T-helper 2 cell (primary cell): Measurements from ENCODE around the gene PDXP.
A peak's percentile ranks its signal among the peaks of the same experiment; 100 is the strongest.

Experiments
- DNase-seq, 5 experiments: peaks; one replicate each; pipeline versions ENCODE4 v3.0.0 to v3.0.0-alpha.2; 2012 to 2022

Gene PDXP

DNA sequence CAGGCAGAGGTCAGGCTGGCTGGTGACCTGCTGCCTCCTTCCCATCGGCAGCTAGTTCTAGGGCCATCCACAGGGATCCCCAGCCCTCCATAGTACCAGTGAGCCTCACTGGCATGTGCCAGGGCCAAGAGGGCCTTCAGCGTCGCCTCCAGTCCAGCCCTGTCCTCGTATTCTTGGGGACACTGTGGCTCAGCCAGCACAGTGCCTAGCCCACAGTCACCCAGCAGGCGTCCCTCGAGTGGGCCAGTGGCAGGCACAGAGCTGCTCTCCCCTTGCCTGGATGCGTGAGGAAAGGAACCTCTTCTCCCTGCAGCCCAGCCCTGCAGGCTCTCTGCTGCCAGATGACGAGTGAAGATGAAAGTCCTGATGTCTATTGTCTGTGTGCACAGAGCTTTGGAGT lies 29.7 kb upstream of the PDXP start:
- no peak for DNase-seq

GRCh38 chr22:37629928-37630327 lies 28.6 kb upstream of the PDXP start:
- no peak for DNase-seq

DNA sequence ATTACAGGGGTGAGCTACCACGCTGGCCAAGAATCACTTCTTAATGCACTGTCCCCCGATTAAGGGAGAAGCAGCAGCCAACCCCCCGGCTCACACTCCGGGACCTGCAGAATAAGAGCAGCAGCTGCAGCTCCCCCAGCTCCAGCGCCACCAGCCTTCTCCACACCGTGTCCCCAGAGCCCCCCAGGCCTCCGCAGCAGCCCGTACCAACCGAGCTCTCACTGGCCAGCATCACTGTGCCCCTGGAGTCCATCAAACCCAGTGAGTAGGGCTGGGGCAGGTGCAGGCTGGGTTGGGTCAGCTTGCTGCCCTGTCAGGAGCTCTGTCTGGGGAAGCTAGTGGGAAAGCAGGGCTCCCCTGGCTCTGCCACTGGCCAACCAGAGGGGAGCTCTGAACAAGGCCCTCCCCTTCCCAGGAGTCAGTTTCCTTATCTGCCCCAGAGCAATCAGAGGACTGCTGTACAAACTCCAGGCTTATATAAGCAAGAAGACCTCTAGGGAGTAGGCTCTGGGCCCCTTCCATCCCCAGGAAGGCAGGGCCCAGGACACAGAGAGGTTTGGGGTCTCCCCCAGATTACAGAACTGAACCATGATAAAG lies 27.6 kb upstream of the PDXP start:
- no peak for DNase-seq

DNA sequence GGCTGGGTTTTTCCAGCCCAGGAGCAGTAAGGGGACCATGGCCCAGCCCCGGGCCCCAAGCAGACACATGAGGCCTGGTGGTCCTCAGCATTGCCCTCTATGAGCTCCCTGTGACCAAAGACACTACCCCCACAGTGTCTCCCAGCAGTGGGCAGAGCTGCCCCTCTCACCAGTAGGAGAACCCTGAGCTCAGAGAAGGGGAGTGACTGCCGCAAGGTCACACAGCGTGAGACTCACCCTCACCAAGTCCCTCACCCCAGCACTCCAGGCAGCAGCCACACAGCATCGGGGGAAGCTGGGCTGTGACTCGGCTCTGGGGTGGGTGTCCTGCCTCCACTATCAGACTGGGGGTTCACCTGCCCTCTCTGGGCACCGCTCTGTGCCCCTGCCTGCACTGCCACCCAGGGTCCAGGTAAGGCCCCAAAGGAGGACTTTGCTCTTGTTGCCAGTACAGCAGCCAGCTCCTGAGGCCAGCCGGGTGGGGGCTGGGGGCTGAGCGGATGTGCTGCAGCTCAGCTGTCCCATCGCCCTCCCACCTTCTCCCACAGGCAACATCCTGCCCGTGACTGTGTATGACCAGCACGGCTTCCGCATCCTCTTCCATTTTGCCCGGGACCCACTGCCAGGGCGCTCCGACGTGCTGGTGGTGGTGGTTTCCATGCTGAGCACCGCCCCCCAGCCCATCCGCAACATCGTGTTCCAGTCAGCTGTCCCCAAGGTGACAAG lies 26.9 kb upstream of the PDXP start:
- peak in 2 of 5 experiments; percentile 58 to 60 for DNase-seq

- DNase-seq: peak in 1 of 5 experiments; percentile 46
Measured at GRCh38 chr22:37632174-37633088, 26.1 kb upstream of the PDXP start.

GRCh38 chr22:37633089-37633624 lies 25.4 kb upstream of the PDXP start:
- DNase-seq: peak in 2 of 5 experiments; percentile 72 to 85

GRCh38 chr22:37633625-37634416 lies 24.7 kb upstream of the PDXP start:
- peak in 3 of 5 experiments; percentile 25 to 86 (median 56) for DNase-seq

DNA sequence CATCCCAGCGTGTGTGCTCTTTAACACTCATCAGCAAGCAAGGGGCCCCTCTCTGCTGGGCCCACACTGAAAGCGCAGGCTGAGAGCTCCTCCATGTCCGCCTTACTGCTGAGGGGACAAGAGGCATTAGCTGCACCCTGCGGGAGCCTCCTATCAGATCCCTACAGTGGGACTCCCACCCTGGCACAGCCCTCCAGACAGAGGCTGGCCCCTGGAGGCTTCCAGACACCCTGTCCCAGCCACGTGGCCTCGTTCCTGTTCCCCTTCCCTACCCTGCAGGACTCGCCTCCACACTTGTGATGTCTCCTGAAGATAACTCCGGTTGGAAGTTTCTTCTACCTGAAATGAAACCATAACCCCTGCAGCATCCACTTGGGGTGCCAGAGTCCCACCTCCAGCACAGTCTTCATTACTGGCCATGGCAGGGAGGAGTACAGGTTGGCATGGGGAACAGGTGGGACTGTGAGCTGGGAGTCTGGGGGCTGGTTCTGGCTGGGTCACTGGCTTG lies 24.1 kb upstream of the PDXP start:
- peak in 1 of 5 experiments; percentile 50 for DNase-seq

DNA sequence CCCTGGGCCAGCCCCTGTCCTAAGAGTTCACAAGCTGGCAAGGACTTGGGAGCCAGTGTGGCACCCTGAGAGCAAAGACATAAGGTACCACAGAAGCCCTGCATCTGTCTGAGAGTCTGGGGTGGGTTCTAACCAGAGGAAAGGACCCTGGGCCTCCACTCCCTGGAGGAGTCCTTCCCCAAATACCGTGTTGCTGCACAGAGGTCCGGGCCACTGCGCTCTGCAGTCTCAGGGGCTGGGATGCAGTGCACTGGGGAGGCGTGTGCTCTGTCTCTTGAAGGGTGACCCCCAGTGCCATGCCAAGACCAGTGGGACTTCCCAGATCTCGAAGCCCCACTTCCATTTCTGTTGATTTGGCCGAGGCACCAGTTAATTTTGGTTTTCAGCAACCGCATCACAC lies 23.4 kb upstream of the PDXP start:
- no peak for DNase-seq

DNA sequence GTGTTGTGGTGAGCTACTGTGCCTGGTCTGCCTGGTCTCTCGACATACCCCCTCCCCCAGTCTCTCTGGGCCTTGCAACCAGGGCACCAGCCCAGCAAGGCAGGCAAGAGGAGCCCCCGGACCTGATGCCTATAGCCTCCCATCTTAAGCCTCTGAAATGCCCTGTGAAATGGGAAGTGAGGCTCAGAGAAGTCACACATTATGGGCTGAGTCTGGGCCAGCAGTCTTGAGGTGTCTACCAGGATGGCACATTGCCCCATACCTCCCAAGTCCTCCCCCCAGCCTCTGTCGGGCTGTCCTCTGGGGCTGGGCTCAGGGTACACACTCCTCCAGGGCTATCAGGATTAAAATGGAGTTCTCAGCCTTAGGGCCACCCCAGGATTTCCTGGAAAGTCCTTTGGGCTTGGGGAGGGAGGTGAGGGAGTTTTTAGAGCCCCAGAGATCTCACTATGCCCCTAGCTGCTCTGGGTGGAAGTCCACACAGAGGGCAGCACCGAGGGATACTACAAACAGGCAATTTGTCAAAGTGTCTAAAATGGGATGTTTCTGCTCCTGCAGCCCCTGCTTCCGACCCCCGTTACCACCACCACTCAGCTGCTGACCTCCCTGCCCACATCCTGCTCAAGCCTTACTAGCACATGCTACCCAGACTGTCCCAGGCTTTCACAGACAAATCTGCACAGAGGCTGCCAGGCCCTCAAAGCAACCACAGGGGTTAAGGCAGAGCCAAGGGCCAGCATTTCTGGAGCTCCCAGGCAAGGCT lies 22.2 kb upstream of the PDXP start:
- DNase-seq: peak in 2 of 5 experiments; percentile 27 to 81

GRCh38 chr22:37636949-37637273 lies 21.6 kb upstream of the PDXP start:
- no peak for DNase-seq

DNA sequence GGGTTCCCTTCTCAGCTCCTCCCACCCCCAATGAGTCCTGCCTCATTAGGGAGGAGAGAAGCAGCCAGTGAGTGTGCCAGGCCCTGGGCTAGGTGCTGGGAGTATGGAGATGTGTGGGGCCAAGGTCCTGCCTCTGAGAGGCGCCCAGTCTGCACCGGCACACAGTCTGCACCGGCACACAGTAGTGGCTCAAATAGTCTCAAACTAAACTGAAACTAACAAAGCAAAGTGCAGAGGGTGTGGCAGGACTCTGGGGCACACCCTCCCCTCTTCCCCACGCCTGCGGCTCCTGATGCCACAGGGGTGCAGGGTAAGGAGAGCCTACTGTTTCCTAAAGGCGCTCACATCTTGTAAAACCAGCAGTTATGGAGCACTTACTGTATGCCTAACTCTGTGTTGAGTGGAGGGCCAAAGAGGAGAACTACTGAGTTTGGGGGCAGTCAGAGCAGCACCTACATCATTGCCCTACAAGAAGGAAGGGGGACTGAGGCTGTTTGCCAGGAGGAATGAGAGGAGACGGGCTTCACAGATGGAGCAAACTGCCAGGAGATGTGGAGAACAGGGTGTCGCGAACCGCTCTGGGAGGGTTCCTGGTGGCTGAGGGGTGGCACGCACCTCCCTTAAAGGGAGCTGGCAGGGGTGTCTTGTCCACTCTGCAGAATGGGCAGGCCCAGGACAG lies 20.0 kb upstream of the PDXP start:
- peak in 2 of 5 experiments; percentile 48 to 67 for DNase-seq

- peak in 4 of 5 experiments; percentile 31 to 69 (median 46) for DNase-seq
Measured at GRCh38 chr22:37639070-37639760, 19.3 kb upstream of the PDXP start, which contains the start of gene SH3BP1. Gene SH3BP1 (plus strand): TSS chr22:37639669. CDS start chr22:37639788, 119 bp downstream.

GRCh38 chr22:37639771-37640590 lies 18.5 kb upstream of the PDXP start:
- peak in 2 of 5 experiments; percentile 13 to 46 for DNase-seq

DNA sequence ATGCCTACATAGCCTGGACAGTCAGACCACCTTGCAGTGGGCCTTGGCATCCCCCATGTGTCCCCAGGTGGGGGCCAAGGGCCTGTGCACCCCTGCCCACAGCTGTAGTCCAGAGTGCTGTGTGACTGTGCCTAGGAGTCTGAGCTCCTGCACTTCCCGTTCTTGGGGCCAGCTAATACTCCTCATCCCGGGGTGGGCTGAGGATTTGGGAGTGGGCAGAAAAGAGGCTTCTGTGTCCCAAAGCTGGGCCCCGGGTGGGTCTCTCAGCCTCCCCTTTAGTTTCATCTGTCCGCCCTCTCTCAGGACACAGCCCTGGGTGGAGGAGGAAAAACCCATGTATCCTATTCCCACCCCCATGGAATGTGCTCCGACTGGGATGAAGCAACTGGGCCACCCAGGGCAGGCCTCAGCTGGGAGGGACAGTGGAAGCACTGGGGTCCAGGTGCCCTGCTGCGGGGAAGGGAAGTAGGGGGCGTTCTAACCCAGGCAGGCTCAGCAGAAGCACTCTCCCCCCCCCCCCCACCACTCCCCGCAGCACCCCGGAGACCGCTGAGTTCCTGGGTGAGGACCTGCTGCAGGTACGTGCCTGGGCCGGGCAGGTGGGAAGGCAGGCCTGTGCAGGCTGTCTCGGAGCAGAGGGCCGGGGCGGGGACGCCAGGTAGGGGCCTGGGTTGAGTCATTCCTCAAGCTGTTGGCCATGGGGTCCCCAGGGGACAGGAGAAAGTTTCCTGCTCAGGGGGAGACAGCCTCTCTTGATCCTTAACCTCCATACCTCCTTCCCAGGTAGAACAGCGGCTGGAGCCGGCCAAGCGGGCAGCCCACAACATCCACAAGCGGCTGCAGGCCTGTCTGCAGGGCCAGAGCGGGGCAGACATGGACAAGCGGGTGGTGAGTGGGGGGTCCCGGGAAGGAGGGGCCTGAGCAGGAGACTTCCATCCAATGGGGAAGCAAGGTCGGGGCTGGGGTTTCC lies 17.6 kb upstream of the PDXP start:
- peak in 2 of 5 experiments; percentile 15 to 34 for DNase-seq

DNA sequence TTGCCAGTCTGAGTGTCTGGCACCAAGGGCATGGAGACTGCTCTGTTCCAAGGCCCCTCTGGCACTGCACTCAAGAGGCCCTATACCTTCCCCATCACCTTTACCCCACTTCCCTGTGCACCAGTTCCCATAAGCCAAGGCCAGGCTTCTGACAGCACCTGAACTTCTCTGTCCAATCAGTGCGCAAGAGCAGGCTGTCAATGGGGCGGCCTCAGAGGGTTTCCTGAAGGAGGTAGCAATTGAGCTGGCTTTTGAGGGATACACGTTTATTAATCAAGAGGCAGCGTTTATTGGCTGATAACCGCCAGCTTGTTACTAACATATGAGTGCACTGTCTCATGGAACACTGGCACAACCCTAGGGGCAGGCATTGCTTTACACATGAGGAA lies 17.0 kb upstream of the PDXP start:
- no peak for DNase-seq

- peak; percentile 59 to 86 (median 77) for DNase-seq
Measured at GRCh38 chr22:37643225-37643847, 15.2 kb upstream of the PDXP start.
